TTC549 (cell line): ENCODE measurements around the gene PROCA1.
"Not testable (repeated sequence)": the region's sequence is repeated elsewhere in the genome, so short reads cannot be mapped to it uniquely, and the experiment has no call there.

Experiments used
- FAIRE-seq: peaks from 2 replicates; lab custom pipeline; 2012; peaks lifted over from hg19 to GRCh38; lab: Jason Lieb, UNC

The PROCA1 gene

DNA sequence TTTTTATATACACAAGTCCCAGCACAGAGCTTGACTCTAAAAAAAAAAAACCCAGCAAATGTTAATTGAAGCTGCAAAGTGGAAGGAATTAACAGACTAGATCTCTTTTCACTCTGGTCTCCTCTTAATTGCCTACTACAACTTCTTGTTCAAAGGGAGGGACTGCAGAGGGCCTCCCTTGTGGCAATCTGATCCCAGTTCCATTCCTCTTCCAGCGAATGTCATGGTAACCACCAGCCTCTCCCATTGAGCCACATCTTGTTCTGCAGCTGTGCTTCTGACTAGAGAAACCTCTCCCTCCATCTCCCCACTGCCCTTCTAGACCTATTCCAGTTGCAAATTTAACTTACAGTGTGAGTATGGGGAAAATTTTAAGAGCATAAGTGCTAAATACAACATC, 43.8 kb downstream of the PROCA1 start:
- no peak for FAIRE-seq

DNA sequence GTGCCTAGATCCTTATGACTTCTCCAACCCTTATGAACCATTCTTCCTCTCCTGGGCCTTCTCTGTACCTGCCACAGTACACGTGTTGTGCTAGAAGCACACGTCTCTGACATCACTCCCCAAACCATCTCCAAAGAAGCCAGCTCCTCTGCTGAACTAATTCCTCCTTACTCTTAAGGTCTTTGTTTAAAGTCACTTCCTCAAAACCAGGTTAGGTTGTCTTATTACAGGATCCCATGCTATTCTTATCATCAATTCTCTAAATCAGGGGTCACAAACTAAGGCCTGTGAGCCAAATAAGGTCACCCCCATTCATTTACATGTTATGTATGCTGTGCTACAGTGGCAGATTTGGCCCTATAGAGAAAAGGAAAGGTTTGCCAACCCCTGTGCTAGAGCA, 45.7 kb downstream of the PROCA1 start:
- no peak for FAIRE-seq

DNA sequence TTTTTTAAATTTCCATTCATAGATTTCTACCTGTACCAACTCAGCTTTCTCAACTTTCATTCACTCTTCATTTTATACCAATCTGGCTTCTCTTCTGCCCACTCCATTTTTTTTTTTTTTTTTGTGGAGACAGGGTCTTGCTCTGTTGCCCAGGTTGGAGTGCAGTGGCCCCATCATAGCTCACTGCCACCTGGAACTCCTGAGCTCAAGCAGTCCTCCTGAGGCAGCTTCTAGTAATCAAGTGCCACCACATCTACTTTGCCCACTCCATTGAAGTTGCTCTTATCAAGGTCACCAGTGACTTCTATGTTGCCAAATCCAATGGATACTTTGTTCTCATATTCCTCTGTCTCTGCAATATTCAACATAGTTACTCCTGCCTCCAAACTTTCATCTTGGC, 48.0 kb downstream of the PROCA1 start:
- FAIRE-seq = no peak

DNA sequence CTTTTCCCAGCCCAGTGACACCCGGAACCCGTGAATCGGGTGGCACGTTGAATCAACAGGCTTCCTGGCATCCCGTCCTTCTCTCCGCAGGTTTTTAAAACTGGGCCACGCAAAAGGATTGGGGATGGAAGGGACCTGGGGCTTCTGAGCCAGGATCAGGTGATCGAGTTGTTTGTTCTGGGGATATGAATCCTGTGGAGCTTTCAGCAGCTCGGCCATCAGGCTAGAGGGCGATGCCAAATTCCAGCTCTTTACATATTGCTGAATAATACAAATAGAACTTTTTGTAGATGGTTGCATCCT, 49.2 kb downstream of the PROCA1 start:
- no peak for FAIRE-seq

DNA sequence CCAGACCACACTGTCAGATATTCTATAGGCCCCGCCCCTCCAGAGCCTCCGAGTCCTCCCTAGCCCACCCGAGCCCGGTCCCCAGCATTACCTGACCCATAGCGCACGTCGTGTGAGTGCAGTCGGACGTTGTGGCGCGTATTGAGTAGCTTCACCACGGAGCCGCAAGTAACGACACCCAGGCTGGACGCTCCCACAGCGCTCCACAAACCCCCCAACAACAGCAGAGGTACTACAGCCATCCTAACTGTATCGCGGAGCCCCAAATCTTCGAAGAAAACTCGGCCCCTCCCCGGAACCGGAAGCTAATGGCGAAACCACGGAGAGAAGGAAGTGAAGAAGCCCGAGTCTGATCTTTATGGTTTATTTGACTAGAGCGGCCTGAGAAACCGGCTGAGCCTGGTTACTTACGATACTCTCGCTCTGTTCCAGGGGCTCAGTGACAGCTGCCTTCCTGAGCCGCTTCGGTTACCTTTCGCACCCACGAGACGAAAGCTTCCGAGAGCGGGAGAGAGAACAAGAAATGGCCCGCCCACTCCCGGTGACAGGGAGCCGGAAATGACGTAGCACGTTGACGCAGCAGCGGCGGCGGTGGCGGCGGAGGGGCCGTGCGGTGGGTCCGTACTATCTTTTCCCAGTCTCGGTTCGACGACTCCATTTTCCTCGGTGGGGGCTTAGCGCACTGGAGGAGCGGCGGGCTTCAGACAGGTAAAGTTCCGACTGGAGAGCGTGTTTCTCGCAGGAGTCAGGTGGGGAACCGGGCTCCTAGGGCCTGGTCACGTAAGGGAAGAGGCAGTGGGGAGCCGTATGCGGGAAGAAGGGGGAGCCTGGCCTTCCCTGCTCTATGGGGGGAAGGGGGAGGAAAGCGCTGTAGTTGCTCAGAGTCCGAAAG, 49.8 kb downstream of the PROCA1 start, which contains the start of the genes SDF2 and SUPT6H:
SDF2 (minus strand) TSS at position 272 of the 892 bp plus-strand sequence; CDS start at position 242, 30 bp downstream.
SUPT6H (plus strand) TSS at position 571 of the 892 bp plus-strand sequence. CDS start 11,197 bp downstream, outside the sequence.
- FAIRE-seq = no peak

DNA sequence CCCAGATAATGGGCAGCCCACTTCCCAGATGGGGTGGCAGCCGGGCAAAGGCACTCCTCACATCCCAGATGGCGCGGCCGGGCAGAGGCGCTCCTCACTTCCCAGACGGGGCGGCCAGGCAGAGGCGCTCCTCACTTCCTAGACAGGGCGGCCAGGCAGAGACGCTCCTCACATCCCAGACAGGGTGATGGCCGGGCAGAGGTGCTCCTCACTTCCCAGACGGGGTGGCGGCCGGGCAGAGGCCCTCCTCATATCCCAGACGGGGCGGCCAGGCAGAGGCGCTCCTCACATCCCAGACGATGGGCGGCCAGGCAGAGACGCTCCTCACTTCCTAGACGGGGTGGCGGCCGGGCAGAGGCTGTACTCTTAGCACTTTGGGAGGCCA, 52.2 kb downstream of the PROCA1 start:
- FAIRE-seq = not testable (repeated sequence)

DNA sequence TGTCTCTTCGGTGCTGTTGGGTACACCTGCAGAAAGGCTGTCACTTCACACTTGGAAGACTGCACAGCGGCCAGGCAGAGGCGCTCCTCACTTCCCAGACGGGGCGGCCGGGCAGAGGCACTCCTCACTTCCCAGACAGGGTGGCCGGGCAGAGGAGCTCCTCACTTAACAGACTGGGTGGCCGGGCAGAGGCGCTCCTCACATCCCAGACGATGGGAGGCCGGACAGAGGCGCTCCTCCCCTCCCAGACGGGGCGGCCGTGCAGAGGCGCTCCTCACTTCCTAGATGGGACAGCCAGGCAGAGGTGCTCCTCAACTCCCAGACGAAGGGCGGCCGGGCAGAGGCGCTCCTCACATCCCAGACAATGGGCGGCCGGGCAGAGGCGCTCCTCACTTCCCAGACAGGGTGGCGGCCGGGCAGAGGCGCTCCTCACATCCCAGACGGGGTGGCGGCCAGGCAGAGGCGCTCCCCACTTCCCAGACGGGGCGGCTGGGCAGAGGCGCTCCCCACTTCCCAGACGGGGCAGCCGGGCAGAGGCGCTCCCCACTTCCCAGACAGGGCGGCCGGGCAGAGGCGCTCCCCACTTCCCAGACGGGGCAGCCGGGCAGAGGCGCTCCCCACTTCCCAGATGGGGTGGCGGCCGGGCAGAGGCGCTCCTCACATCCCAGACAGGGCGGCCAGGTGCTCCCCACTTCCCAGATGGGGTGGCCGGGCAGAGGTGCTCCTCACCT, 52.8 kb downstream of the PROCA1 start:
- not testable (repeated sequence) for FAIRE-seq

DNA sequence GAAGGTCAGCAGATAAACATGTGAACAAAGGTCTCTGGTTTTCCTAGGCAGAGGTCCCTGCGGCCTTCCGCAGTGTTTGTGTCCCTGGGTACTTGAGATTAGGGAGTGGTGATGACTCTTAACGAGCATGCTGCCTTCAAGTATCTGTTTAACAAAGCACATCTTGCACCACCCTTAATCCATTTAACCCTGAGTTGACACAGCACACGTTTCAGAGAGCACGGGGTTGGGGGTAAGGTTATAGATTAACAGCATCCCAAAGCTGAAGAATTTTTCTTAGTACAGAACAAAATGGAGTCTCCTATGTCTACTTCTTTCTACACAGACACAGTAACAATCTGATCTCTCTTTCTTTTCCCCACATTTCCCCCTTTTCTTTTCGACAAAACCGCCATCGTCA, 53.3 kb downstream of the PROCA1 start:
- not testable (repeated sequence) for FAIRE-seq

DNA sequence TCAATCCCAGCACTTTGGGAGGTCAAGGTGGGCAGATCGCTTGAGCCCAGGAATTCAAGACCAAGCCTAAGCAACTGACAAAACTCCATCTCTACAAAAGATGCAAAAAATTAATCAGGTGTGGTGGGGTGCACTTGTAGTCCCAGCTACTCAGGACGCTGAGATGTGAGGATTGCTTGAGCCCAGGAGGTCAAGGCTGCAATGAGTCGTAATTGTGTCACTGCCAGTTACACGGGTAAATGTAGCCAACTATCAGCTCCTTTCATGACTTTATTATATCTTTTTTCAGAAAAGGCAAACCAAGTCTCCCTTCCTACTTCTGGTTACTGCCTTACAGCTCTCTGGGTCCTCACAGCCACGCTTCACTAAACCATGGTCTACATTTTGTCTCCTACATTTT, 53.9 kb downstream of the PROCA1 start:
- no peak for FAIRE-seq

DNA sequence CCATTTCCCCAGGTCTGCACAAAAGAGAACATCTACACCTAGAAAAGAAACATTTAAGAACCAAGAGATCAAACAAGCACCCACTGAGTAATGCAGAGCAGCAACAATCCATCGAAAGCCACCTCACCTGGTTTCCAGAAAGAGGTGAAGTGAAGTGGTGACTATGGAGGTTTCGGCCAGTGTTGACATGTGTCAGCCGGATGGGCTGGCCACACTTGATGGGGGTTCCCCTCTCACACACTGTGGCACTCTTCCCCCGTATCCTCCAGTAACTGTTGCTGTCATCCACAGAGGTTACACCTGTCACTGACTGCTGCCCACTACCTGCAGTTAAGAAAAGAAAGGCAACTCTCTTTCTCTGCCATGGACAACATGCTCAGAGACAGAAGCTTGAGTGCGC, 56.5 kb downstream of the PROCA1 start:
- FAIRE-seq = no peak
